T-helper 1 cell (primary cell): ENCODE measurements around the gene TSPAN9.

ENCODE experiments used
- DNase-seq, 5 donors: peaks; one replicate each; pipeline ENCODE4 v3.0.0-alpha.2; 2012 to 2020

Gene TSPAN9

GRCh38 chr12:3168223-3169221 lies 91.3 kb downstream of the TSPAN9 start:
- DNase-seq = no peak

- no peak for DNase-seq
These were observed 93.4 kb downstream of the TSPAN9 start for GRCh38 chr12:3170423-3171194.

- no peak for DNase-seq
These were observed 94.0 kb downstream of the TSPAN9 start for GRCh38 chr12:3171195-3171591.

- DNase-seq = no peak
These were observed 95.2 kb downstream of the TSPAN9 start for GRCh38 chr12:3172124-3173007.

- no peak for DNase-seq
These were observed 95.9 kb downstream of the TSPAN9 start for GRCh38 chr12:3173008-3173553.

- no peak for DNase-seq
These were observed 96.7 kb downstream of the TSPAN9 start for GRCh38 chr12:3173912-3174311.

GRCh38 chr12:3175238-3175637 lies 98.1 kb downstream of the TSPAN9 start:
- no peak for DNase-seq

GRCh38 chr12:3176754-3177153 lies 99.6 kb downstream of the TSPAN9 start:
- no peak for DNase-seq

GRCh38 chr12:3177778-3178425 lies 100.7 kb downstream of the TSPAN9 start:
- DNase-seq = no peak

- no peak for DNase-seq
These were observed 101.6 kb downstream of the TSPAN9 start for GRCh38 chr12:3178671-3179313.

- DNase-seq = no peak
These were observed 102.6 kb downstream of the TSPAN9 start for GRCh38 chr12:3179731-3180130.

- no peak for DNase-seq
These were observed 105.2 kb downstream of the TSPAN9 start for GRCh38 chr12:3182426-3182825.

GRCh38 chr12:3184485-3184884 lies 107.3 kb downstream of the TSPAN9 start:
- no peak for DNase-seq

GRCh38 chr12:3185260-3185870 lies 108.2 kb downstream of the TSPAN9 start:
- DNase-seq = no peak

- DNase-seq = no peak
These were observed 109.5 kb downstream of the TSPAN9 start for GRCh38 chr12:3186546-3187215.

- no peak for DNase-seq
These were observed 110.9 kb downstream of the TSPAN9 start for GRCh38 chr12:3187846-3188770.

GRCh38 chr12:3189282-3189681 lies 112.1 kb downstream of the TSPAN9 start:
- no peak for DNase-seq

GRCh38 chr12:3190101-3190500 lies 112.9 kb downstream of the TSPAN9 start:
- DNase-seq = no peak

- no peak for DNase-seq
These were observed 114.3 kb downstream of the TSPAN9 start for GRCh38 chr12:3191450-3191849.
